ENCODE measurements around the gene ZNF407.

ZNF407 gene

GRCh38 chr18:74679006-74679678 is 81.5 kb downstream of the ZNF407 start:
- DNase-seq (ENCODE audit: low read depth in 2 of 2) = no peak

GRCh38 chr18:74679679-74680076 is 82.0 kb downstream of the ZNF407 start:
- DNase-seq (ENCODE audit: low read depth in 2 of 2) = no peak

- DNase-seq (ENCODE audit: low read depth in 2 of 2) = no peak
Measured at GRCh38 chr18:74682141-74682990, 84.7 kb downstream of the ZNF407 start.

DNA sequence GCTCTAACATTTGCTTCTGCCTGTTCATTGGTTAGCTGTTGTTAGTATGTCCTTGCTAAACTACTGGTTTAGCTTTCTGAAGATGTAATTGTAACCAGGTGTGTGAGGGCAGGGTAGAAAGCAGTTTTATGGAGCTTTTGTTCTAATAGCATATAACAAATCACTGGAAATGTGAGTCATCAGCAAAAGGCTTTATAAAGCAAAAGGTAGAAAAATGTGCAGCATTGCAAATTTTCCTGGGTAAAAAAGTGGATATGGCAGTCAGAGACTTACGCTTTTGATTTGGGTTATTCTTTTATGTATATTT is 85.3 kb downstream of the ZNF407 start:
- DNase-seq (ENCODE audit: low read depth in 2 of 2) = no peak

- no peak for DNase-seq (ENCODE audit: low read depth in 2 of 2)
Measured at GRCh38 chr18:74683573-74683972, 85.9 kb downstream of the ZNF407 start.

GRCh38 chr18:74689251-74689650 is 91.6 kb downstream of the ZNF407 start:
- no peak for DNase-seq (ENCODE audit: low read depth in 2 of 2)

DNA sequence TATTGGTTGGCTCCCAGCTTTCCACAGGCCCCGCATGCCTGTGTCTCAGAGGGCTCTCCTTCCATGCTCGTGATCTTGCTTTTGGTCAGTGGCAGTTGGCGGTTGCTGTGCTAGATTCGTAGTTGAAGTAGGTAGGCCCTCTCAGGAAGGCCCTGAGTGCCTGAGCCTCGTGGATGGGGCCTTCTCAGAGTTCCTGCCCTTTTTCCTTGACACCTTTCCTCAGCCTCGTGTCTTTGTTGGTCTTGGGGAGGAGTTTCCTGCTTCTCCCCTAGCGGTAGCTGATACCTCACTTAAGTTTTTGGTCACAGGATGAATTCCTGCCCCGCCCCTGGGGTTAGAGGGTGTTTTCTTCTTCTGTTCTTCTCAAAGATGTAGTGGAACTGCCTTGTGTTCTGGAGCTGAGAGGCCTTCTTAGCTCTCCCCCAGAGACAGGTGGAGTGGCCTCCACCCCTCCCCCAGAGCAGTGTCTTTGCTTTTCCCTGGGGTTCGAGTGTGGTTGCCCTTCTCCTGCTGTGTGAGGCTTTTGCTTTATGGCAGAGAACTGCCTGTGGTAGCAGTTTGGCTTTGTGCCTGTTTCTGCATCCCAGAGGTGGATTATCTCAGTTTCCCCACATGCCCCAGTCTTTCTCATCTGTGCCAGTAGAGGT is 94.8 kb downstream of the ZNF407 start:
- no peak for DNase-seq (ENCODE audit: low read depth in 2 of 2)

GRCh38 chr18:74694436-74694835 is 96.8 kb downstream of the ZNF407 start:
- DNase-seq (ENCODE audit: low read depth in 2 of 2) = no peak

GRCh38 chr18:74695170-74695569 is 97.5 kb downstream of the ZNF407 start:
- no peak for DNase-seq (ENCODE audit: low read depth in 2 of 2)

GRCh38 chr18:74698881-74699280 is 101.2 kb downstream of the ZNF407 start:
- DNase-seq (ENCODE audit: low read depth in 2 of 2) = no peak

DNA sequence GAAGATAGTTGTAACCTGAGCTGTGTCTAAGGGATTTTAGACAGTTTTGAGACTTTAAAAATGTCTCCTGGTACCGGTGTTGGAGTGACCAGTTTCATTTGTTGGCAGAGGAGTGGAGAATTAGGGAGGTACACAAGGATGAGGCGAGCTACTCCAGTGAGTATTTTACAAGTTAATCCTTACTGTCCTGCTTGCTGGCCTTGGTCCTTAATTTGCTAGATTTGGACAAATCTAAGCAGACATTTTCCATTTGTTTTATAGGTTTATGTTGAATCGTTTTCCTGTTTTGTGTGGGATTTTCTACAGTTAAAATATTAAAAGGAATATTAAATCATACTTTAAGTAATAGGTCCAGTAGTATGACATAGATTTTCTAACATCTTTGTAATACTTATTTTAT is 101.8 kb downstream of the ZNF407 start:
- DNase-seq (ENCODE audit: low read depth in 2 of 2) = no peak

DNA sequence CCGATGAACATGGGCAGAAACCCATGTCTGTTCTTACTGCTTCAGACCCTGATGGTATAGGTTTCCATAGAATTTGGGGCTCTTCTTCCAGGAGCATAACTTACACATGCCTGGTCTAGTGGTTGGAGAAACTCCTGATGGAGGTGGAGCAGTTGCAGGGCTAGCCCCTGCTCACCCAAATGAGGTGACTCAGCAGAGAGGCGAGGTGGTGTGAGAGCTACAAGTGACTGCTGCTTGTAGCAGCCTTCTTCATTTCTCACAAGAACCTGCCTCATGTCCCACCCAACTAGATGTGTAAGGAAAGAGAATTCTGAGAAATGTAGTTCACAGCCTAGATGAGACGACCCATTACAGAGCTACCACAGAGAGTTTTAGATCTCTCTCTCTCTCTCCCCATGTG is 105.3 kb downstream of the ZNF407 start:
- DNase-seq (ENCODE audit: low read depth in 2 of 2) = no peak

- no peak for DNase-seq (ENCODE audit: low read depth in 2 of 2)
Measured at GRCh38 chr18:74708169-74708568, 110.5 kb downstream of the ZNF407 start.

- DNase-seq (ENCODE audit: low read depth in 2 of 2) = no peak
Measured at GRCh38 chr18:74709452-74709851, 111.8 kb downstream of the ZNF407 start.

- DNase-seq (ENCODE audit: low read depth in 2 of 2) = no peak
Measured at GRCh38 chr18:74714120-74714519, 116.5 kb downstream of the ZNF407 start.

DNA sequence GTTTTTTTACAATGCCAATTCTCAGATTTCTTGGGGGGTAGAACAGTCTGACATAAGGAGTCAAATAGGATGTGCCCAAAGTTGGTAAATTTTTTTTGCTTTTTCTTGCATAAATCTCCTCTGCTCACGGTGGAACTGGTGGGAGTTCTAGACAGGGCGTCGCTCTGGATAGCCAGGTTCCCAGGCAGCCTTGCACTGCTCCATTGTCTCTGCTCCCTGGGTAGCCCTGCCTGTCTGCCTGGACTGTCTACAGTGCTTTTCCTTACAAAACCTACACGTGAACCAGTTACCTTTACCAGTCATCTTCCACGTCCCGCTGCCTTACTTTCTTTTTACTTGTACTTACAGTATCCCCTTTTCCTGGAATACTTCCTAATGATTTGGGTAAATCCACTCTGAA is 117.1 kb downstream of the ZNF407 start:
- no peak for DNase-seq (ENCODE audit: low read depth in 2 of 2)

DNA sequence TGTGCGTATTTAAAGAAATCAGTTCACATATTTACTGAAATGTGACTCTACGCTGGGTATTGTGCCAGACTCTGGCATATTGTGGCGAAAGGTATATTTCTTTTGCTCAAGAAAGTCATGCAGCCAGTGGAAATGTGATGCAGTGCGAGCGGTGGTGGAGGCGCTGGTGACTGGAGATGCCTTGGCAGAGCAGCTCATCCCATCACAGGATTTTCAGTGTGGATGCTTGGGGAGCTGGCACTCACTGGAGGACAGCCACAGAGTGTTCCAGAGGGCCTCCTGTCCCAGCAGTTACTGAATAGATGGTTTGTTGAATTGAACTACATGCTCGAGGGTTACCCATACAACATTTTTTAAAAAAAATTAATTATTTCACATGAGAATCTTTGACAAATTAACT is 117.6 kb downstream of the ZNF407 start:
- DNase-seq (ENCODE audit: low read depth in 2 of 2) = no peak

DNA sequence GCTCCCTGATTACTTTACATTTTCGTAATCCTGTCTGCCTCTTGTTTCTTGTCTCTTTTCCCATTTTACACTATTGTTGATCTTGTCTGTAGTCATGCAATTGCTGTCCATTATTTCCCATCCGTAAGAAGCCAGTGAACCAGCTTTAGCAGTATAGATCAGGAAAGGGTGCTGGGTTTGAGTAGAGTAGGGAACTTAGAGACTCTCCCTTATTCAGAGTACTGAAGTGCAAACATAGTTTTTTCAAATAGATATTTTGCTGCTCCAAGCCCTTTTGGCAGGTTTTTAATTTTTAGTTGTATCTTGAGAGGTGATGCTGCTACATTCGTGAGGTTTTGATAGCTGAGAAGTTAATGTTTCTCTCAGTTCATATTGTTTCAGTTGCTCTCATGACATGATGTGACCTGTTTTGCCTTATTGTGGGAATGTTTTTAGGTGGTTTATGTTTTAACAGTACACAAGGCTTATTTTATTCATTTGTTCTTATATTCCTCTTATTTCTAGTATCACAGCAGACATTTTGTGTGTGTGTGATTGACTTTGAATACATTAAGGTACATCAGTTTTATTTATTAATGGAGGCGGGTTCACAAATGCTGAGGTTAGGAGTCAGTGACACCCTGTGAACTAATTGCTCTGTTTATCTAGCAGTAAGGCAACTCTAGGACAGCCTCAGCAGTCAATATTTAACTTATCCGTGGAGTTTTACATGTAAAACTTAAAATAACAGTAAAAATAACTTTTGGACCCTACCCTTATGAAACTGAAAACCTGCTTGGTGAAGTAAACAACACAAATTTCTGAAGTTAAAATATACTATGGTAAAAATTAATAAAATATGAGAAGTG is 118.4 kb downstream of the ZNF407 start:
- DNase-seq (ENCODE audit: low read depth in 2 of 2) = no peak

DNA sequence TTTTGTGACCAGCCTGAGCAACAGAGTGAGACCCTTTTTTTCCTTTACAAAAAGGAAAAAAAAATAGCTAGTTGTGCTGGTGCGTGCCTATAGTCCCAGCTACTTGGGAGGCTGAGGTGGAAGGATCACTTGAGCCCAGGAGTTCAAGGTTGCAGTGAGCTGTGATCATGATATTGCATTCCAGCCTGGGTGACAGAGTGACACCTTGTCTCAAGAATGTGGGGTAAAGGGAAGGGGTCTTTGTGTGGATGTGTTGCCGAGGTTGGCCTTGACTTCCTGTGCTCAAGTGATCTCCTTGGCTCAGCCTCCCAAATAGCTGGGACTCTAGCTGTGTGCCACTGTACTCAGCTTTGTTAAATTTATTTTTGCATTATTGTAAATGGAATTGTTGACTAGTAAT is 120.6 kb downstream of the ZNF407 start:
- DNase-seq (ENCODE audit: low read depth in 2 of 2) = no peak

- DNase-seq (ENCODE audit: low read depth in 2 of 2) = no peak
Measured at GRCh38 chr18:74722237-74722636, 124.6 kb downstream of the ZNF407 start.

DNA sequence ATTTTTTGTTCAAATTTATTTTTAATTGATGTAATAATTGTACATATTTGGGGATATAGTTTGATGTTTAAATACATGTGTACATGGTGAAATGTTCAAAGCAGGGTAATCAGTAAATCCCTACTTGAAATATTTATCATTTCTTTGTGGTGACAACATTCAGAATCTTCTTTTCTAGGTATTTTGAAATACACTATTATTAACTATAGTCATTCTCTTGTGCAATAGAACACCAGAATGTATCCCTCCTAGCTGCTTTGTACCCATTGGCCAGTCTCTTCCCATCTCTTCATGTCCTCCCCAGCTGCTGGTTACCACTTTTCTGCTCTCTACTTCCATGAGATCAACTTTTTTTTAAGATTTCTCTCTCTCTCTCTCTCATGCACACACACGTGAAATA is 126.5 kb downstream of the ZNF407 start:
- no peak for DNase-seq (ENCODE audit: low read depth in 2 of 2)

GRCh38 chr18:74725690-74726089 is 128.0 kb downstream of the ZNF407 start:
- no peak for DNase-seq (ENCODE audit: low read depth in 2 of 2)

Data from stimulated activated CD8-positive, alpha-beta memory T cell treated with anti-CD3 and anti-CD28 coated beads, Interleukin-2, amount 100 ng/mL, for 48 hours (primary cell).